OCI-LY1 (cell line): ENCODE data around the gene SUPT4H1.

Source experiments
- H2AFZ ChIP-seq: fragments of 200-600 bp; sonication (generic), shearing (Covaris generic); 2 replicates; pipeline ENCODE4 v1.6.0; 2014; ENCODE audit warnings: antibody characterized with exemption, mild to moderate bottlenecking, low read length
- H3F3A ChIP-seq: fragments of 200-600 bp; sonication (generic), shearing (Covaris generic); 2 replicates; pipeline ENCODE4 v1.6.0; 2014; ENCODE audit warnings: mild to moderate bottlenecking, antibody characterized with exemption, low read length, moderate library complexity; ENCODE audit not compliant: insufficient read depth
- H3K27ac ChIP-seq: fragments of 200-600 bp; sonication (generic); 2 replicates; pipeline ENCODE4 v1.5.1; 2014; ENCODE audit warnings: low read length, mixed run types, mild to moderate bottlenecking, low read depth; ENCODE audit not compliant: poor library complexity, severe bottlenecking
- H3K27me3 ChIP-seq: fragments of 200-600 bp; sonication (generic); 2 replicates; pipeline ENCODE4 v1.6.0; 2014; ENCODE audit warnings: antibody characterized with exemption, mild to moderate bottlenecking, low read length, moderate library complexity; ENCODE audit not compliant: insufficient read depth
- H3K36me3 ChIP-seq: fragments of 200-600 bp; sonication (generic); 2 replicates; pipeline ENCODE4 v1.6.1; 2014; ENCODE audit warnings: mild to moderate bottlenecking, antibody characterized with exemption, low read length, moderate library complexity, mixed read lengths; ENCODE audit not compliant: insufficient read depth
- H3K4me1 ChIP-seq: fragments of 200-600 bp; sonication (generic); 2 replicates; pipeline ENCODE4 v1.5.1; 2014; ENCODE audit warnings: mild to moderate bottlenecking, low read length, moderate library complexity; ENCODE audit not compliant: insufficient read depth, severe bottlenecking
- H3K4me2 ChIP-seq: fragments of 200-600 bp; sonication (generic), shearing (Covaris generic); 2 replicates; pipeline ENCODE4 v1.6.1; 2014; ENCODE audit warnings: low read length
- H3K4me3 ChIP-seq: fragments of 200-600 bp; sonication (generic); 2 replicates; pipeline ENCODE4 v1.5.1; 2014; ENCODE audit warnings: low read length, low read depth, mild to moderate bottlenecking, mixed read lengths; ENCODE audit not compliant: poor library complexity, severe bottlenecking
- H3K79me2 ChIP-seq: fragments of 200-600 bp; shearing (Covaris generic); 2 replicates; pipeline ENCODE4 v1.6.1; 2016; ENCODE audit warnings: mixed run types, low read length, mixed read lengths; ENCODE audit not compliant: insufficient read depth
- H3K9ac ChIP-seq: fragments of 200-600 bp; sonication (generic), shearing (Covaris generic); 2 replicates; pipeline ENCODE4 v1.6.1; 2014; ENCODE audit warnings: mild to moderate bottlenecking, low read length, mixed read lengths
- H3K9me2 ChIP-seq: fragments of 200-600 bp; sonication (generic), shearing (Covaris generic); 2 replicates; pipeline ENCODE4 v1.6.1; 2014; ENCODE audit warnings: low read depth, mild to moderate bottlenecking, low read length, mixed read lengths
- H3K9me3 ChIP-seq: fragments of 200-600 bp; shearing (Covaris generic); 2 replicates; pipeline ENCODE4 v1.6.1; 2014; ENCODE audit warnings: low read length, mixed read lengths
- H4K20me1 ChIP-seq: fragments of 200-600 bp; sonication (generic), shearing (Covaris generic); 2 replicates; pipeline ENCODE4 v1.6.0; 2016; ENCODE audit warnings: mild to moderate bottlenecking, low read length; ENCODE audit not compliant: insufficient read depth
- EZH2 ChIP-seq: fragments of 200-600 bp; sonication (generic), shearing (Covaris generic); IDR thresholded peaks from 2 replicates; pipeline ENCODE4 v1.8.0; 2017; ENCODE audit warnings: borderline replicate concordance, mixed run types, mild to moderate bottlenecking, antibody characterized with exemption, low read length, moderate library complexity, mixed read lengths
- TF ChIP-seq, protein P1 (sequence below): fragments of 200-600 bp; sonication (generic), shearing (Covaris generic); IDR thresholded peaks from 2 replicates; pipeline ENCODE4 v1.5.1; 2017; ENCODE audit warnings: mild to moderate bottlenecking, antibody characterized with exemption, low read length, moderate library complexity, mixed read lengths

SUPT4H1 gene

DNA sequence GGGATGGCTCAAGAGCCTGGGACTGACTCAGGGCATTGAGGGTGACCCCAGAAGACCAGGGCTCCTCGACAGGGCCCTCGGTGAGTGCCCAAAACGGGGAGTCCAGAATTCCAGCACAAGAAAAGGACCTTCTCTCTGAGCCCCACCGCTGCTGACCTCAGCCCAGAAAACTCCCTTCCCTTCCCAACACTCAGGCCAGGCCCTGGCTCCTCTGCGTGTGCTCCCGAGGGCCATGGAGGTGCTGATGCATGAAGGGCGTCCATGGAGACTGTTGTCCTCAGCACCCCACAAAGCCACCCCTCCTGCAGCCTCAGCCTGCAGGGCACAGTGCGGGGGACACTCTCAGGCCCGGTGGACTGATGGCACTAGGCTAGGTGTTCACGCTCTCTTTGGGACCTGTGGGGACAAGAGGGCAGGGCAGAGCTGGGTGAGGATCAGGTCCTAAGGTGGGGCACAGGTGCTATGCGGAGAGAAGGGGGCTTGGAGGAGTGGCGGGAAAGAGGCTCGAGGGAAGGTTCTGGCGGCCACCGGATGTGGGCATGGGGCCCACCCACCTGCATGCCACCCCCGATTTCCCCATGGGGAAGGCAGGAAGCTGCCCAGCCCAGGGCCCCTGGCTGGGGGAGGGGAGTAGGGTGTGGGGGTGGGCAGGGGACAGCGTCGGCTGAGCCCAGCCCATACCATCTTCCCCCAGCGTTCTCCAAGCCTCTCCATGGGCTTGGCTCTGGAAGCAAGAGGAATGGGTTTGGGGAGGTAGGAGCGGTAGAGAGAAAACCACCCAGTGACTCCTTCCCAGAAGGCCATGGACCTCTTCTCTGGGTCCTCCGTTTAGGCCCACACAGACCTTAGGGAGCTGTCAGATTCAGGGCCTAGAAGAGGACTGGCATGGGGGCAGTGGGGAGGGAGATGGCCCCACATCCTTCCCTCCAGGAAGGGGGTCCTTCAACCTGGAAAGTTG, 18.9 kb downstream of the SUPT4H1 start:
- Histone ChIP-seq H3K4me1 (peaks cover 78% of the 10 kb centered on the region), H3K4me2 (peak overlapping the region; percentile 97)

DNA sequence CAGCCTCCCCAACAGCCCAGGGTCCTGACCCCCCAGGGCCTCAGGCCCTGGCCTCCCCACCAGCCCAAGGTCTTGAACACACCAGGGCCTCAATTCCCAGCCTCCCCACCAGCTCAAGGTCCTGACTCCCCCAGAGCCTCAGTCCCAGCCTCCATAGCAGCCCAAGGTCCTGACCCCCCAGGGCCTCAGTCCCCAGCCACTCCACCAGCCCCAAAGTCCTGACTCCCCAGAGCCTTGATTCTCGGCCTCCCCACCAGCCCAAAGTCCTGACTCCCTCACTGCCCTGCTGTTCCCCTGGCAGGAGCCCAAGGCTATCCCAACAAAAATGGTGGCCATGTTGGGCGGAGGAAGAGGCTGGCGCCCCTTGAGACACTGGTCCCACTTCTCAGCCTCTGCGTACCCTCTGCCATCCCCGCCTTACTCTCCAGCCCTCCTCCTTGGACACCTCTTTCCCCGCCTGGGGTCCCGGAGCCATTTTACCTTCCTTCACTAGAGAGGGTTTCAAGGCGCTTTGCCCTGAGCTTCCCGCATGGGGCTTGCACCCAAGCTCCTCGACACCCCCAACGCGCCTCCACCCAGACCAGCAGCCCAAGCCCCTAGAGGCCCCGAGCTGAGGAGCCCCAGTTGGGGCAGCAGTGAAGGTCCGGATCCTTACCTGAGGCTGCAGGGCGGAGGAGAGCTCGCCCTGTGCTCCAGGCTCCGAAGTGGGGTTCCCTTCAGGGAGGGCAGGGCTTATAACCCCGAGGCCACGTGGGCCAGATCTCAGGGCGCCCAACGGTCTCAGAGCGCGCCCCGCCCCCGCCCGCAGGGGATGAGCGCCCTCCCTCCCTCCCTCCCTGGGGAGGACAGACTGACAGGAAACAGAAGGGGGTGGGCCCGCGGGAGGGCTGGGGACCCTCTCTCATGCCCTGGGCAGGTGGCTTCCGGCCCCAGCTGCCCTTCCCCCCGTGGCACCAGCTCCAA, 19.9 kb downstream of the SUPT4H1 start:
- peak overlapping the region; percentile 99 for H3K4me3 ChIP-seq
- peak overlapping the region; percentile 97 for H3K4me2 ChIP-seq
- peaks cover 73% of the 10 kb centered on the region for H3K4me1 ChIP-seq
- H3K27me3 ChIP-seq: no peaks in the 10 kb centered on the region
- no peak overlapping the region for H2AFZ ChIP-seq
- peaks cover 38% of the 10 kb centered on the region for H3F3A ChIP-seq
- TF ChIP-seq EZH2: no peak
- TF ChIP-seq, protein P1, sequence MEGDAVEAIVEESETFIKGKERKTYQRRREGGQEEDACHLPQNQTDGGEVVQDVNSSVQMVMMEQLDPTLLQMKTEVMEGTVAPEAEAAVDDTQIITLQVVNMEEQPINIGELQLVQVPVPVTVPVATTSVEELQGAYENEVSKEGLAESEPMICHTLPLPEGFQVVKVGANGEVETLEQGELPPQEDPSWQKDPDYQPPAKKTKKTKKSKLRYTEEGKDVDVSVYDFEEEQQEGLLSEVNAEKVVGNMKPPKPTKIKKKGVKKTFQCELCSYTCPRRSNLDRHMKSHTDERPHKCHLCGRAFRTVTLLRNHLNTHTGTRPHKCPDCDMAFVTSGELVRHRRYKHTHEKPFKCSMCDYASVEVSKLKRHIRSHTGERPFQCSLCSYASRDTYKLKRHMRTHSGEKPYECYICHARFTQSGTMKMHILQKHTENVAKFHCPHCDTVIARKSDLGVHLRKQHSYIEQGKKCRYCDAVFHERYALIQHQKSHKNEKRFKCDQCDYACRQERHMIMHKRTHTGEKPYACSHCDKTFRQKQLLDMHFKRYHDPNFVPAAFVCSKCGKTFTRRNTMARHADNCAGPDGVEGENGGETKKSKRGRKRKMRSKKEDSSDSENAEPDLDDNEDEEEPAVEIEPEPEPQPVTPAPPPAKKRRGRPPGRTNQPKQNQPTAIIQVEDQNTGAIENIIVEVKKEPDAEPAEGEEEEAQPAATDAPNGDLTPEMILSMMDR: no peak
- H3K9me3 ChIP-seq: no peaks in the 10 kb centered on the region
- H3K36me3 ChIP-seq: peaks cover 26% of the 10 kb centered on the region
- no peaks in the 10 kb centered on the region for H3K9me2 ChIP-seq
- no peaks in the 10 kb centered on the region for H4K20me1 ChIP-seq
- peak overlapping the region; percentile 99 for H3K9ac ChIP-seq
- peak overlapping the region; percentile 99 for H3K27ac ChIP-seq
- peaks cover 8% of the 10 kb centered on the region for H3K79me2 ChIP-seq

More for the DNA sequence above, 18.9 kb downstream of the SUPT4H1 start:
- no peaks in the 10 kb centered on the region for H3K9me2 ChIP-seq
- H3K27me3 ChIP-seq: no peaks in the 10 kb centered on the region
- peak overlapping the region; percentile 99 for H3K4me3 ChIP-seq
- no peaks in the 10 kb centered on the region for H4K20me1 ChIP-seq
- peaks cover 35% of the 10 kb centered on the region for H3F3A ChIP-seq
- no peak for TF ChIP-seq EZH2
- TF ChIP-seq, protein P1: no peak
- peaks cover 26% of the 10 kb centered on the region for H3K36me3 ChIP-seq
- H3K27ac ChIP-seq: peak overlapping the region; percentile 99
- H3K9me3 ChIP-seq: no peaks in the 10 kb centered on the region
- H2AFZ ChIP-seq: no peak overlapping the region
- peak overlapping the region; percentile 99 for H3K9ac ChIP-seq
- peaks cover 8% of the 10 kb centered on the region for H3K79me2 ChIP-seq

DNA sequence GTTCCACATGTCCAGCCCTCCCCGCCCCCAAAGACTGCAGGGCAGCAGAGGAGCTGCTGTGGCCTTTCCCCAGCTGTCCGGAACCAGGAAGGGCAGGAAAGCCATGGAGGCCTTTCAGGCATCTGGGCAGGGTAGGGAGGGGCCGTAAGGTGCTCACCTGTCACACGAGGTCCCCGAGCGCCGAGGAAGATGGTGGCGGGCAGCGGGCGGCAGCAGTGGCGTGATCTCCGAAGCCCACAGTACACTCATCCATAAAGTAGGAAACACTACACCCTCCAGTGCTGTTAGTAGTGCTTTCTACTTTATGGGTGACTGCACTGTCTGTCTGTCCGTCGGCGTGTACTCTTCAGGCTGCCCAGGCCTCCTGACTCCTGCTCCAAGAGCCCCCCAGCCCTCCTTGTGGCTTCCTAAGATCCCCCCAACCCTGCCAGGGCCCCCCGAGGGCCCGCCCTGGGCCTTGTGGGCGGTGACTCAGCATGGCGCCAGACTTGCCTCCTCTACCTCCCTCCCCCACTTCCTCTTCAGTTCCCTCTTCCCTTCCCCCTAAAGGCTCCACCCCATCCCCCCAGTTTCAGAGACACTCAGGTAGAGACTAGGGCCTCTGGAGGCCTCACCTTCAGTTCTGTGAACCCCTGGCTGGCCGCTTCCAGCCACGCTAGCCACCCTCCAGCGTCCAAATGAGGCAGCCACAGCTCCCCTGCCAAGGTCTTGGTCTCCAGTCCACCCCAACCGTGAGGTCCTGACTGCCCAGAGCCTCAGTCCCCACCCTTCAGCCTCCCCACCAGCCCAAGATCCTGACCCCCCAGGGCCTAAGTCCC, 20.8 kb downstream of the SUPT4H1 start:
- TF ChIP-seq, protein P1: no peak
- TF ChIP-seq EZH2: no peak
- peaks cover 64% of the 10 kb centered on the region for H3K4me1 ChIP-seq
- no peaks in the 10 kb centered on the region for H3K9me3 ChIP-seq
- peak overlapping the region; percentile 99 for H3K9ac ChIP-seq
- H4K20me1 ChIP-seq: no peaks in the 10 kb centered on the region
- H3K27ac ChIP-seq: peak overlapping the region; percentile 99
- H3F3A ChIP-seq: peaks cover 38% of the 10 kb centered on the region
- no peaks in the 10 kb centered on the region for H3K9me2 ChIP-seq
- peak overlapping the region; percentile 97 for H3K4me2 ChIP-seq
- peaks cover 26% of the 10 kb centered on the region for H3K36me3 ChIP-seq
- peaks cover 8% of the 10 kb centered on the region for H3K79me2 ChIP-seq
- H2AFZ ChIP-seq: no peak overlapping the region
- H3K27me3 ChIP-seq: no peaks in the 10 kb centered on the region
- H3K4me3 ChIP-seq: peak overlapping the region; percentile 99
